Adipose tissue (tissue), 3 donors: ENCODE results near the gene DLGAP1. TPM values are rescaled to one million over a fixed set of nuclear protein-coding genes. Genes with fewer than 3 reads are reported as not detected.

Experiments used
- H3K27ac ChIP-seq: one replicate; pipeline ENCODE4 v1.5.1; 2013; ENCODE audit warnings: low read depth, low read length
- WGBS, 3 donors: extraction: QIAGEN DNeasy Blood & Tissue Kit; methylation state at CpG; one replicate each; pipeline ENCODE4 v1.1.7; 2013; 5-methylcytosine and 5-hydroxymethylcytosine counted together
- polyA plus RNA-seq, 3 donors: library from polyadenylated mRNA; stranded (reverse); fragments of 200-250 nt; gene quantifications; one replicate each; pipeline ENCODE4 v1.2.3, GENCODE V29; 2013
- donor health status: healthy with polysubstance abuse.
- donor health status: Bipolar disorder and iron deficiency.
- donor health status: healthy.

Gene DLGAP1
- polyA plus RNA-seq, 3 donors = 0.06 to 0.22 (median 0.09) TPM

DNA sequence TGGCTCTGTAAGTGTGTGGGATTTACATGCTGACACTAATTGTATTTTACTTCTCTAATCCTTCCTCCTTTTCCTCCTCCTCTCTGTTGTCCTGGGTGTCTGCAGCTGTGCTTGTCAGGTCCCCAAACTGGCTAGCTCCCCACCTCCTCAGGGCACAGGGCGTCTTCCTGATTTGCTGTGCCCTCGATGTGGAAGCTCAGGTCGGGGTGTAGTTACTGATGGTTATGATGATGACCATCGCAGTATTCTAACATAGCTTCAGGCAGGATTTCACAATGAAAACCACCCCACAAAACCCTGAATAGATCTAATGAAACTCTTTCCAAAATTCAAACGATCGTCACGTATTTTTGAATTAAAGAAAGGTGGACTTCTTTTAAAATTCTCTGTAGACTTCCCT is 576.7 kb downstream of the DLGAP1 start:
- H3K27ac ChIP-seq = no peak overlapping the region
- WGBS, 3 donors = 52 to 80% (median 72%) methylated on average over 7 of the region's 7 CpGs

DNA sequence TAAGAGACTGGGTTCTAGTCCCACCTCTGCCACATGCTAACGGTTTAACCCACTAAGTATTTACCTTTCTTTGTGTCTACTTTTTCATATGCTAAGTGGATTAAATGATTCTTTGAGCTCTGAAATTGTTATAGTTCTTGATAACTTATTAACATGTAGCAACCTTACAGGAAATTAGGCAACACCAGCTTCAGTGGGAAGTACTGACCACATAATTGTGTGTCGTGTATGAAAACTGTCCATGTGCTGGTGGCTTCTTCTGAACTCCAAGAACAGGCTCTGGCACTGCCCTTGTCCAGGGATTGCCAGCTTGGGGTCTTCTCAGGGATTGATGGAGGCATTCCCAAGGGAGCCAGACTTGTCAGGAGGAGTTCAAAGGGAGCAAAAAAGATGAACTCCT is 577.4 kb downstream of the DLGAP1 start:
- 57 to 87% (median 64%) methylated on average over 2 of the region's 2 CpGs for WGBS, 3 donors
- H3K27ac ChIP-seq = no peak overlapping the region

- WGBS, 3 donors = 35 to 41% (median 38%) methylated on average over 2 of the region's 2 CpGs
- H3K27ac ChIP-seq = no peak overlapping the region
Observed at GRCh38 chr18:3875961-3876360, 579.1 kb downstream of the DLGAP1 start.

- 46 to 57% (median 50%) methylated on average over 2 of the region's 2 CpGs for WGBS, 3 donors
- no peak overlapping the region for H3K27ac ChIP-seq
Observed at GRCh38 chr18:3875376-3875775, 579.7 kb downstream of the DLGAP1 start.

DNA sequence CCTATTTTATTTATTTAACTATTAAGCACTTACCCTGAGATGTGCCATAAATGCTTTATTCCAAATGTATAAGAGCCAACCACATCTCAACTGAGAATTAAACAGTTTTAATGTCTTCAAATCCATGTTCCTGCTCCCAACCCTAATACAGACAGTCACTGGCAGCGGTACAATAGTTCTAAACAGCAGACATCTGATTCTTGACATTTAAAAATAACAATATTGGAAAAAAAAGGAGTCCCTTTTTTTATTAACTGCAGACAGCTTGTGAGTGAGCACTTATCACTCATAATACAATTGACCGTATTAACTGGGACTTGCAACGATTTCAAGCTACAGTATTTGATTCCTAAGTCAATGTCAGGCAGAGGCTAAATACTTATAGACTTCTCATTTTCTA is 580.5 kb downstream of the DLGAP1 start:
- no peak overlapping the region for H3K27ac ChIP-seq
- WGBS, 3 donors = 84 to 87% (median 85%) methylated on average over 3 of the region's 3 CpGs

DNA sequence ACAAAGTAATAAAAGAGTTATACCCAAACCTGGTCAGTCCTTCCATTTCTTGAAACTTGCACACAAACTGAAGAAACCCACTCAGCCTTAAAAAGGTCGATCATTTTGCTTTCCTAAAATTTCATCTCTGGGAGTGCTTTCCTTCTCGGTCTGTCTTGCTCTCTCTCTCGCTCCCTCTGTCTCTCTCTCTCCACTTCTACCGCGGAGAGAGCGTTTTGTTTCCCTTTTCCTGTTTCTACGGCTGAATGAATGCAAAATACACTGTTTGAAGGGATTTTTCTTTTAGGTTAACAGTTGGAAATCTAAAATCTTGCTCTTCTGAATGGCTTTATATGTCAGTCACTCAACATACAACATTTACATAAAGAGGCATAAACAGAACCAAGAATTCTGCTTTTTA is 581.0 kb downstream of the DLGAP1 start:
- H3K27ac ChIP-seq = no peak overlapping the region
- WGBS, 3 donors = 14 to 46% (median 16%) methylated on average over 7 of the region's 7 CpGs

- 76 to 90% (median 76%) methylated on average over 1 of the region's 1 CpG for WGBS, 3 donors
- H3K27ac ChIP-seq = no peak overlapping the region
Observed at GRCh38 chr18:3873698-3874097, 581.4 kb downstream of the DLGAP1 start.

DNA sequence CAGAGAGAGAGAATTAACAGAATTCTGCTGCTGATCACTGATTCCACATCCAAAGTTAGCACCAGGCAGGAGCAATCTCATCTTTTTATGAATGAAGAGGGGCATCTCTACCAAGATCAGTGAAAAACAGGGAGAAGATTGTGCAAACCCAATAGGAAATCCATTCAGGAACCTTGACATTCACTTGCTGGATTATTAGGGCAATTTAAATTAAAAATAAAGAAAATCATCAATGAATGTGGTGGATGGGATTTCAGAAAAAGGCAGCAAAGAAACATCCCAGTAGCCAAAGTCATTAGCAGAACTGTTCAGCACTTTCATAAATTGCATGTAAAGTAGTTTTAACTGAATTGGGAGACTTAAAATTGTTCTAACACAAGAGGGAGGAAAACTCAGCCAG is 581.9 kb downstream of the DLGAP1 start:
- H3K27ac ChIP-seq = no peak overlapping the region

GRCh38 chr18:3872641-3873040 is 582.5 kb downstream of the DLGAP1 start:
- no peak overlapping the region for H3K27ac ChIP-seq
- WGBS, 3 donors = 40 to 80% (median 78%) methylated on average over 2 of the region's 2 CpGs

GRCh38 chr18:3871687-3872086 is 583.4 kb downstream of the DLGAP1 start:
- 72 to 87% (median 83%) methylated on average over 2 of the region's 2 CpGs for WGBS, 3 donors
- H3K27ac ChIP-seq = no peak overlapping the region

DNA sequence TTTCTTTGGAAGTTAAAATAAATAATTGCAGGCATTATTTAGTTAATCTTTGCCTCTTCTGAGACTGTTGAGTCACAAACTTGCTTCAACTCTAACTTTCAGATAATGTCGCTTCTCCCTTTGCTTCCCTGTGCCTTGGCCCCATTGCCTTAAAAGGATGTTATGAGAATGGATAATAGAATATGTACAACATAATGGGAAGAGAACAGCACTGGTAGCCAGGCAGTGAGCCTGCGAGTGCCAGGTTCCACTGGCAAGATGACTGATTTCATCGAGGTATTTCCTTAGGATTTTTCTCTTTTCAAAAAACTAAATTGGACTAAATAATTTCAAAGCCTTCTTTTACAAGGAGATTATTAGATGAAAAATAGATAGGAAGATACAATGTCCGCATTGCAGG is 584.2 kb downstream of the DLGAP1 start:
- WGBS, 3 donors = 84 to 91% (median 88%) methylated on average over 4 of the region's 4 CpGs
- no peak overlapping the region for H3K27ac ChIP-seq

- WGBS, 3 donors = 17 to 28% (median 21%) methylated on average over 2 of the region's 2 CpGs
- H3K27ac ChIP-seq = no peak overlapping the region
Observed at GRCh38 chr18:3869848-3870247, 585.3 kb downstream of the DLGAP1 start.

GRCh38 chr18:3867864-3868311 is 587.2 kb downstream of the DLGAP1 start:
- no peak overlapping the region for H3K27ac ChIP-seq
- WGBS, 3 donors = 42 to 45% (median 45%) methylated on average over 8 of the region's 8 CpGs

DNA sequence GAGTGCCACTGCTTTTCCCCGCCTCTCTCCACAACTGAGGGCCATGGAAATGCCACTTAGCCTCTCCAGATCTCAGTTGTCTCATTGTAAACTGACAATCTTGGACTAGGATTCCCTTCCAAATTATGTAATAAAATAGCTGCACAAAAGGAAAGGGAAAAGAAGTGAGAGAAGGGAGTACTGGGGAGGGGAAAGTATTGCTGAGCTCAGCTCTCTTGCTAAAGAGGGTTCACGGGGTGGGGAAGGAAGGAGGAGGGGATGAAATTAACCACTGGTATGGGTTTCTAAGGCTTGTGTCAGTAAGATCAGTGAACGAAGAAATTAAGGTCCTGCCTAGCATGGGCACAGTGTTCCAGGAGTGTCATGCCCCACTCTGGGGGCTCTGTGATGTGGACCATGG is 587.9 kb downstream of the DLGAP1 start:
- 54 to 84% (median 56%) methylated on average over 3 of the region's 3 CpGs for WGBS, 3 donors
- no peak overlapping the region for H3K27ac ChIP-seq

DNA sequence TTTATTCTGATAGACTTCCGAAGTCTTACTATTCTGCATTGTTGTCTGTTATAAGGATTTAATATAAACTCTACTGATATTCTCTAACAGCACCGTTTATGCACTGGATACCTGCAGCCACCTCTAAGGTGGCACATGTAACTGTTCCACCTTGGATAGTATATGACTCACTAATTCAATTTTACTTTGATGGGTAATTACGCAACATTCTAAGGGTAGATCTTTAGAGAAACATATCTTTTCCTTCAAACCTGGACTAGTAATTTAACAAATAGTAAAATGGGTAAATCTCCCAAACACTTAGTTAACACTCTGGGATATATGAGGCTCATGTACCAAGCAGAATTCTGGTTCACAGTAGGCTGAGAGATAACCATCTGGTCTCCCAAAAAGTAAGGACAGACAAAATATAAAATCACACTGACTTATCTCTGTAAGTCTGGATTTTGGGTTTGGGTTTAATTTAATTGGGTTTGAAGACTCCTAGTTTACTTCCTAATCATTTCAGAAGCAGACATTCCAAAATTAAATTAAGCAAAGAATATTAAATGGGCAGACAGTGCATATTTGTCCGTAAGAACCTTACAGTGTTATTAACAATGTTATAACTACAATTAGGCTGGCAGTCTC is 590.3 kb downstream of the DLGAP1 start:
- 87 to 95% (median 93%) methylated on average over 4 of the region's 4 CpGs for WGBS, 3 donors
- no peak overlapping the region for H3K27ac ChIP-seq

DNA sequence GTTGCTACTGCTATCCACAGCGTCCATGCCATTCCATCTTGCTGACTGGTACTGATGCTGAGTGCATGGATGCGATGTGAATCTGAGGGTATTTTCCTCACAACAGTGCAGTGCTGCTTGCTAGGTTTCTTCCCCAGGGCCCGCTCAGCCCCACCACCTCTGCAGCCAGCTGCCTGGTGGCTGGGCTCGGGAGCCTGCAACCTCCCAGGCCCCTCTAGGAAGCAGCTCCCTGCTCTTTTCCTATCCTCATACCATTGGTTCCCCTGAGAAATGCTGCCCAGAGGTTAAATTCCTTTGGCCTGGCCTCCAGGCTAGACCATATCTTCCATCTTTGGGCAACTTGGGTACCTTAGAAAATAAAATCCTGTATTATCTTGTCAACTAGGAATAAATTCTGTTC is 591.5 kb downstream of the DLGAP1 start:
- H3K27ac ChIP-seq = no peak overlapping the region
- WGBS, 3 donors = 69 to 86% (median 71%) methylated on average over 4 of the region's 4 CpGs

DNA sequence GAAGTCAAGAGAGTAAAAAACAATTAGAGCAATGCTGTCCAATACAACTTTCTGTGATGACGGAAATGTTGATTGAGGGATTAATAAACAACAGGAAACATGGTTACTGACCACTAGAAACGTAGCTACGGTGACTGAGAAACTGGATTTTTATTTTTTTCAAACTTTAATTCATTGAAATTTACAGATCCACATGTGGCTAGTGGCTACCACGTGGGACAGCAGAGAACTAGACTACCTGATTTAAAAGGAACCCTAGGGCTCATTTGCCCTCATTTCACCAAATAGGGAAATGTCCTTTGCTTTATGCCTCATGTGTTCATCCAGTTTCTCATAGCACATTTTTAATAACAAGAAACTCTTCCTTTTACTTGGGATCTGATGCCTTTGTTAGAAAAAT is 592.1 kb downstream of the DLGAP1 start:
- H3K27ac ChIP-seq = no peak overlapping the region
- whole genome bisulfite sequencing, 3 donors = 59 to 83% (median 72%) methylated on average over 4 of the region's 4 CpGs

DNA sequence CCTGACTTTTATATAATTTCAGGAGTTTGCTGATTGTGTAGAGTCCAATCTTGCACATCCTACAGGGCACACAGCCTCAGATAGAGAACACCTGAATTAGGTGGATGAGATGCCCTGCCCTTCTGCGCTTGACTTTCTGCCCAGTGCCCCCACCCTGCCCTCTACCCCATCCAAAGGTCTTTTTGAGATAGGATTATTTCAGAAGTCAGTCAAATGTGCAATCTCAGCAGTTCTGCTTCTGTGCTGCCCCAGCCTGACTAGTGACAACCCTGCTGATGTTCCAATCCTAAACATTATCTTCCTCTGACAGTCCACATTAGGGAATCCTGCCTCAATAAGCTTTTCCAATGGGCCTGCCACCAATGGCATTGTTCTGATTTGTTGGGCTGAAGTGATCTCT is 593.6 kb downstream of the DLGAP1 start:
- H3K27ac ChIP-seq = no peak overlapping the region
- WGBS, 3 donors = 86 to 96% (median 96%) methylated on average over 1 of the region's 1 CpG

GRCh38 chr18:3857544-3857943 is 597.6 kb downstream of the DLGAP1 start:
- WGBS, 3 donors = 52 to 59% (median 57%) methylated on average over 1 of the region's 1 CpG
- no peak overlapping the region for H3K27ac ChIP-seq

GRCh38 chr18:3855966-3856365 is 599.1 kb downstream of the DLGAP1 start:
- H3K27ac ChIP-seq = no peak overlapping the region
- 68 to 93% (median 92%) methylated on average over 3 of the region's 3 CpGs for WGBS, 3 donors

DNA sequence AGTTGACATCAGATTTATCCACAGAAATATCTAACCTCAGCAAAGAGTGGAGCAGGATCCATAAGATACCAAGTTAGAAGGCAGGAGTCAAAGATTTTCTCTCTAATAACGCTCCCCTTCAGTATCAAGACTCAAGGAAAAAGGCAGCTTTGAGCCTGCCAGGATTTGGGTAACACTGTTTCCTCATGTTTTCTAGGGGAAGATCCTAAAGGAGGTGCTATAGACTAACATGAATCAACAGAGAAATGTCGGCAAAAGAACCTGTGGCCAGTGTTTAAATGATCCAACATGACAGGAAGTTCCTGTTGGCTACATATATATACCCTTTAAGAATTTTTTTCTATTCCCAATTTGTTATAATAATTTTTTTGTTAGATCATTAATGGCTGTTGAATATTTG is 602.8 kb downstream of the DLGAP1 start:
- no peak overlapping the region for H3K27ac ChIP-seq
- 74 to 83% (median 74%) methylated on average over 2 of the region's 2 CpGs for WGBS, 3 donors
